GM18520 (cell line): ENCODE results near the gene BMPR1A.

ENCODE experiments used
- ATAC-seq: cut with Tn5 transposase; IDR thresholded peaks from one replicate; pipeline ENCODE4 v1.9.1; 2021; ENCODE audit not compliant: unreplicated experiment

Gene BMPR1A

GRCh38 chr10:86799188-86799845, 42.9 kb downstream of the BMPR1A start:
- ATAC-seq: no peak

- ATAC-seq: no peak
These were observed 45.6 kb downstream of the BMPR1A start for GRCh38 chr10:86801995-86802394.

GRCh38 chr10:86802473-86803108, 46.2 kb downstream of the BMPR1A start:
- no peak for ATAC-seq

DNA sequence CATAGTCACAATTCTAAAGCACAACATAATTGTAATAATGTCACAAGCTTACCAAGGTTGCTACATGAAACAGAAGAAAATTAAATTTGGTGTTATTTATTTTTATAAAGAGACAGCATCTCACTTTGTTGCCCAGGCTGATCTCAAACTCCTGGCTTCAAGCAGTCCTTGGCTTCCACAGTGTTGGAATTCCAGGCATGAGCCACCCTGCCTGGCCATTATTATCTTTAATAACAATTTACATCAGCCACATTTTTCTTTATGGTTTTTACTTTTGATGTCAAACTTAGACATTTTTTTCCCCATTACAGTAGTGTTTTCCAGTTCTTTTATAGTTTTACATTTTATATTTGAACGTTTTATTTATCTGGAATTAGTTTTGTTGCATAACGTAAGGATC, 46.7 kb downstream of the BMPR1A start:
- no peak for ATAC-seq

- ATAC-seq: no peak
These were observed 48.4 kb downstream of the BMPR1A start for GRCh38 chr10:86804805-86805204.

DNA sequence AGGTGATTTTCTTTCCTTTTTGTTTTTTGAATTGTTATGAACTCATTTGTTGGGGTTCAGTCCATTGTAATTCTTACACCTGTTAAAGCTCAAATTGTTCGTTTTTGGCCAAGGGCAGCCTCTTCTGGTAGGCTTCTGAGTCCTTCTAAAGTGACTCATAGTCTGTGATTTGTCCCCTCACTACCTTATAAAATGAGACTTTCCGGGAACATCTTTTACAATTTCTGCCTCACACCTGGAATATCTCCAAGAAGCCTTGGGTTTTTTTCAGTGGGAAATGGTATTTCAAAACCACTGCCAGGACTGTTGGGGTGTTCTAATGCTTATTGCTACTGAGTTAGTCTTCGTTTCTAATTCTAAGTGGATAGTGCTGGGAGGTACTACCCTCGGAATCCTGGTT, 56.7 kb downstream of the BMPR1A start:
- no peak for ATAC-seq

- ATAC-seq: no peak
These were observed 57.6 kb downstream of the BMPR1A start for GRCh38 chr10:86813982-86814381.

DNA sequence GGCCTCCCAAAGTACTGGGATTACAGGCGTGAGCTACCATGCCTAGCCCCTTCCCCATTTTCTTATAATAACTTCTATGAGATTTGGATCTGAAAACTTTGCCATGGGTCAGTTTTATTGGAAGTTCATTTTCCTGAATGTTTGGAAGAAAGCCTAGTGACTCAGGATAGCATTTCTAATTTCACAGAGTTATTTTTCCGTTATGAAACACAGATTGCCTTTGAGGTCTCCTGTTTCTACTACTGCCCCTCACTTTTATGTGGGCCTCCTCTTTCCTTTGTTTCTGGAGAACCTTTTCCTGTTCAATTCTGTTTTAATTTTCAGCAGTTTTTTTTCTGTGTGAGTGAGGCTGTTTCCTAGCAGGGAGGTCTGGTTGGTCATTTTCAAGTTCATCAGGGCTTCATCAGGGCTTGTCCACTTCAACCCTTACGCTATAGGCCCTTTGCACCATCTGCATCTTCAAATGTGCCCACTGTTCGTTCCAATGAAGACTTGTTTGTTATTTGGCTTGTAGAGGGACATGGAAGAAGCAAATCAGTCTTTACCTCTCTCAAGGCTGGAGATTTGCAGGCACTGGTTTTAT, 58.7 kb downstream of the BMPR1A start:
- ATAC-seq: no peak

DNA sequence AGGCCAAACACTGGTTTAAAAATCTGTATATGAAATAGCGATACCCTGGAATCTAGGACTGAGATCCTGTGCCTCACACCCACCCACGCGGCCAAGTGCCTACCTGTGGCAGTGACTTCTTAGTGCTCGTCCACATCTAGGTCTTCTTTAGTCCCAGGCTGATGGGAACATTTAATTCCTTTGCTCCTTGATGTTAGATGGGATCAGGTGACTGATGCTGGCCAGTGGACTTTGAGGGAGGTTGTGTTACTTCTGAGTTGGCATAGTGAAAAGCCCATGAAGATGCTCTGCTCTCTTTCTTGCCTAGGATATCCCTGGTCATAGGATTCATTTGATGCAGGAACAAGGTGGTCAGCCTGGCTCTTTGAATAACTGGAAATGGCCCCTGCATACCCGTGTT, 59.2 kb downstream of the BMPR1A start:
- no peak for ATAC-seq

GRCh38 chr10:86817246-86817645, 60.8 kb downstream of the BMPR1A start:
- no peak for ATAC-seq

DNA sequence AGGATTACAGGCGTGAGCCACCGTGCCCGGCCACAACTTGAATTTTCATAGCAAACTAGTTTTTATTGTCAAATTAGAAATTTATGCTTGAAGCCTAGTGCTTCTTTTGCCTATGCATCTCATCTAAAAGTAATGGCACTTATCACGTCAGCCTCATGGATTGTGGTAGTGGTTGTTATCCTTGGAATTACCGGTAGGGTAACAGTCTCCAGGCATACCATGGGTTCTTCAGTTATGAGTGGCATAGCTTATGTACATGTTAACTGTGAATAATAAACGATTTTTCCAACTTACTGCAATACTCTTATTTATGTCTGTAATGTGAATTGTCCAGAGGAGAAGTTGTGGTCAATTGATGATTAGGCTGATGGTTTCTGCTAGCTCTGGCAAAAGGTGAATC, 63.1 kb downstream of the BMPR1A start:
- ATAC-seq: no peak

GRCh38 chr10:86820509-86820908, 64.1 kb downstream of the BMPR1A start:
- no peak for ATAC-seq

- ATAC-seq: no peak
These were observed 65.1 kb downstream of the BMPR1A start for GRCh38 chr10:86821388-86821999.

DNA sequence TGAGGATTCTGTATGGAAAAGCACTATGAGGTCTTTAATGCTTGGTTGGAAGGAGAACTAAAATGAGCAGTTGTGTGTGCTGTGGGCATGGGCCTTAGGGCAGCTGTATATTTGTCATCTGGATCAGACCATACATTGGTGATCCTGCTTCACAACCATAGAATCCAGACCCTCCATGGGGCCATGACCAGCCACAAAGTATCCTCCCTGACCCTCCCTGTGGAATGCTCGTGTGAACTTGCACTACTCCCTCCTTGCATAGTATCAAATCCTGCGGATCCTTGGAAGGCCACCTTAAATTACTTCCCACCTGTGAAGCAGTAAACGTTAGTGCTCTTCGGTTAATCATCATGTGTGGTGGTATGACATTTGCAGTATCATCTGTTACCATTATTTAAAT, 67.1 kb downstream of the BMPR1A start:
- no peak for ATAC-seq

DNA sequence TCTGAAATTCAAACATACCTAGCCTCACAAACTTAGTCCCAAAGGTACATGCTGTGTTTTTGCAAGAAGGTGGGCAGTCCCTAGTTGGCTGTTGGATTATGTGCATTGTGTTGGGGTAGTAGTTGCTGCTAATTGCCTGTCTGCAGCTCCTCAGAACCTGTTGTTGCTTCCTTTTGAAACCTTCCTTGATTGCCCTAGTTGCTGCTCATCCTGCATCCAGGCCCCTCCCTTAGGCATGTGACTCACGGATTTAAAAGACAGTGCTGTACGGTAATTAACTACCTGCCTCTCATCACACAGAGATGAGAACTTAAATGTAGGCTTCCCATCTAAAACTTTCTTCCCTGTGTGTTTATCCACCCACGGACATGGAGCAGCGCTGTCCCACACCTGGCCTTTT, 67.7 kb downstream of the BMPR1A start:
- ATAC-seq: no peak

- ATAC-seq: no peak
These were observed 68.9 kb downstream of the BMPR1A start for GRCh38 chr10:86825366-86825765.

- no peak for ATAC-seq
These were observed 71.2 kb downstream of the BMPR1A start for GRCh38 chr10:86827639-86828038.

DNA sequence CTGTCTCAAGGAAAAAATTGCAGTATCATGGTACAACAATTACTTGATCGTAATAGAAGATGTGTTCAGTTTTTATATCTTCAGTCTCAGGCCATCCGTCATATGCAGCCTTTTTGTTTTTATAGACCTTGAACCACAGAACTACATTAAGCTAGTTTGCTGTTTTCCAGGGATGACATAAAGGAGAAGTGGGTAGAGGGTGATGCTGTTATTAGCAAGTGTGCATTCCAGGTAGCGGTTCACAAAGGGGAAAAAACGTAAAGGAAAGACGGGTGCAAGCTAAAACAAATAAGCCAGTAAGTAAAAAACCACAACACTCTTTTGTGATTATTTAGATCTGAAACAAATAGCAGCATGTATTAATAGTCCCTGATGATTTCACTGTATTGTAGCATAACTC, 71.7 kb downstream of the BMPR1A start:
- no peak for ATAC-seq

- ATAC-seq: no peak
These were observed 73.1 kb downstream of the BMPR1A start for GRCh38 chr10:86829472-86829871.

DNA sequence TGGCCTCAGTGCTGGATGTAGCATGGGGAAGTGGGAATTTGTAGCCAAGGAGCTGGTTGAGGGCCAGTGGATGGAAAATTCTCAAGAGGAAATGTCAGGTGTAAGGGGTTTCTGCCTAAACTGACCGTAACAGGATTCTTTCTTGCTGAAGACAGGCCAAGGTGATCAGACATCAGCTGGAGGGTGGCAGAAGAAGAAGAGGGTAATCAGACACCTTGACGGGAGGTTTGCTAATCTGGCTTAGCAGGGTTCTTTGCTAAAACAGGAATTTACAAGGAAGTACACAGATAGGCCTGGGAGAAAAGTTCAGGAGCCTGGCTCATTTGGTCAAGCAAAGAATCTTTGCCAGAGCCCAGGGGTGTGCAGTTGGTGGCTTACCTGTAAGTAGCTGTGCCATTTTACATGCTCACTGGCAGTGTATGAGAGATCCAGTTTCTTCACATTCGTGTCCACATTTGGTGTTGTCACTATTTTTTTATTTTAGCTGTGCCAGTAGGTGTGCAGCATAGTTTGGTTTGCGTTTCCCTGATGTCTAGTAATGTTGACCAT, 73.7 kb downstream of the BMPR1A start:
- ATAC-seq: no peak

- no peak for ATAC-seq
These were observed 77.5 kb downstream of the BMPR1A start for GRCh38 chr10:86833969-86834368.

DNA sequence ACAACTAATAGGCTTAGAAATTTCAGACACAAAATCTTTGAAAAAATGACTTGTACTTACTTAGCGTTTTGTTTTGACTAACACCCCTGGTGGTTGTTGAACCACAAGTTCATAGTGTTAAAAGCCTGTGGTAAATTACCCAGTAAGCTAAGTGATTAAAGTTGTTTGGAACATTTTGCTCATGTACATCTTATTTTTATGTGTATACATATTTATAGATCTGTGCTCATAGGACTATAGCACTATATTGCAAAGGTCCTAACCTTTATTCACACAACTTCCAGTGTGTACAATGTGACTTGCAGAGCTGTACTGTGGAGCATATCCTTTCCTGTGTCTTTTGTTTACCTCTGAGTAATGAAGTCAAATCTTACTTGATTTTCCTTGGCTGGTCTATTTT, 79.6 kb downstream of the BMPR1A start:
- no peak for ATAC-seq
